HG02970 (cell line): ENCODE results near the gene RANBP3.
"Not testable (repeated sequence)": the region's sequence is repeated elsewhere in the genome, so short reads cannot be mapped to it uniquely, and the experiment has no call there.

ENCODE experiments used
- ATAC-seq: cut with Tn5 transposase; IDR thresholded peaks from one replicate; pipeline ENCODE4 v1.9.1; 2021; ENCODE audit warnings: mild to moderate bottlenecking, moderate library complexity, moderate number of reproducible peaks; ENCODE audit not compliant: unreplicated experiment, low FRiP score

The RANBP3 gene

GRCh38 chr19:5893907-5894703 is 83.8 kb downstream of the RANBP3 start:
- ATAC-seq: no peak

- no peak for ATAC-seq
Observed at GRCh38 chr19:5893296-5893903, 84.5 kb downstream of the RANBP3 start.

- ATAC-seq: no peak
Observed at GRCh38 chr19:5892772-5893275, 85.1 kb downstream of the RANBP3 start.

- ATAC-seq: no peak
Observed at GRCh38 chr19:5891938-5892771, 85.8 kb downstream of the RANBP3 start.

- ATAC-seq: no peak
Observed at GRCh38 chr19:5891572-5891937, 86.4 kb downstream of the RANBP3 start.

- no peak for ATAC-seq
Observed at GRCh38 chr19:5890099-5890498, 87.8 kb downstream of the RANBP3 start.

- ATAC-seq: no peak
Observed at GRCh38 chr19:5889288-5889971, 88.5 kb downstream of the RANBP3 start.

DNA sequence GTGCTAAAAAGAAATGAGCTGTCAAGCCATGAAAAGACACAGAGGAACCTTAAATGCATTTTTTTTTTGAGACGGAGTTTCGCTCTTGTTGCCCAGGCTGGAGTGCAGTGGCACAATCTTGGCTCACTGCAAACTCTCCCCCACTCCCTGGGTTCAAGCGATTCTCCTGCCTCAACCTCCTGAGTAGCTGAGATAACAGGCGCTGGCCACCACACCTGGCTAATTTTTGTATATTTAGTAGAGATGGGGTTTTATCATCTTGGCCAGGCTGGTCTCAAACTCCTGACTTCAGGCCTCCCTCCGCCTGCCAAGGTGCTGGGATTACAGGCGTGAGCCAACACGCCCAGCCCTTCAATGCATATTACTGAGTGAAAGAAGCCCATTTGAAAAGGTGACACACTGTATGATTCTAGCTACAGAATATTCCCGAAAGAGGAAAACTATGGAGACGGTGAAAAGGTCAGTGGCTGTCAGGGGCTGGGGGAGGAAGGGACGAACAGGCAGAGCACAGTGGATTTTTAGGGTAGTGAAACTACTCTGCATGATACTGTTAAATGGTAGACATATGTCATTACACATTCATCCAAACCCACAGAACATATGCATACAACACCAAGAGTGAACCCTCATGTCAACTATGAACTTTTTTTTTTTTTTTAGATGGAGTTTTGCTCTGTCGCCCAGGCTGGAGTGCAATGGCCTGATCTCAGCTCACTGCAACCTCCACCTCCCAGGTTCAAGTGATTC is 93.7 kb downstream of the RANBP3 start:
- ATAC-seq: not testable (repeated sequence)

DNA sequence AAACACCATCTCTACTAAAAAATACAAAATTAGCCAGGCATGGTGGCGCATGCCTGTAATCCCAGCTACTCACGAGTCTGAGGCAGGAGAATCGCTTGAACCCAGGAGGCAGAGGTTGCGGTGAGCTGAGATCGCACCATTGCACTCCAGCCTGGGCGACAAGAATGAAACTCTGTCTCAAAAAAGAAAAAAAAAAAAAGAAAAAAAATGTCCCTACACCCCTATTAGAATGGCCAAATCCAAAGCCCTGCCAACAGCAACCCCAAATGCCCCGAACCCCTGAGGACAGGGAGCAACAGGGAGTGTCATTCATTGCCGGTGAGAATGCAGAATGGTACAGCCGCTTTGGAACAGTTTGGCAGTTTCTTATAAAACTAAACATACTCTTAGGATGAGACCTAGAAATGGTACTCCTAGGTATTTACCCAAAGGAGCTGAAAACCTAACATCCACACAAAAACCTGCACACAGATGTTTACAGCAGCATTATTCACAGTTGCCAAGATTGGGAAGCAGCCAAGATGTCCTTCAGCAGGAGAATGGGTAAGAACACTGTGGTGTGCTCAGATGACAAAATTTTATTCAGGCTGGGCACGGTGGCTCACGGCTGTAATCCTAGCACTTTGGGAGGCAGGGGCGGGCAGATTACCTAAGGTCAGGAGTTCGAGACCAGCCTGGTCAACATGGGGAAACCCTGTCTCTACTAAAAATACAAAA is 94.6 kb downstream of the RANBP3 start:
- ATAC-seq: not testable (repeated sequence)

- ATAC-seq: no peak
Observed at GRCh38 chr19:5882421-5882968, 95.4 kb downstream of the RANBP3 start.

DNA sequence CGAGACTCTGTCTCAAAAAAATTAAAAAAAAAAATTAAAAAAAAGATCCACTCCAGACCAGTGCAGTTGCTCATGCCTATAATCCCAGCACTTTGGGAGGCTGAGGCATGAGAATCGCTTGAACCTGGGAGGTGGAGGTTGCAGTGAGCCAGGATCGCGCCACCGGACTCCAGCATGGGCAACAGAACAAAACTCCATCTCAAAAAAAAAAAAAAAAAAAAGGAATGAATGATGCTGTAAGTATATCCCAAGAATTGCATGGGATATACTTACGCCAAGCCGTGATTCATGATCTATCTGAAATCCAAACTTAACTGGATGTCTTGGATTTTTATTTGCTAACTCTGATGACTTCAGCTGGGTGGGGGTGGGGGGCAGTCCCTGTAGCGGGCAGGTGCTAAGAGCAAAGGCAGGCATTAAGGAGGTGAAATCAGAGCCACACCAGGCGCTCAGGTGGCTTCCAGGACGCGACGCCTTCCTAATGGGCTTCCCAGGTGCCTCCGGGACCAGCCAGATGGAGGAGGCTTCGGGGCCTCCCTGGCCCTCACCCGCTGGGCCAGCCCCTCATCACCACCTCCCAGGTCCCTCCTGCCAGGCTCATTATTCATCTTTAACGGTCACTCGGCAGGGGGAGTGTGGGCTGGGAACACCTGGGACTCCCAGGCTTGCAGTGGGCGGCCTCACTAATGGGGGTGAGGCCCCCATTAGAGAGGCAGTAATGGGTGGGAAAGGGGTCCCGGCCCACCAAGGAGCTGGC is 96.2 kb downstream of the RANBP3 start:
- no peak for ATAC-seq

- ATAC-seq: no peak
Observed at GRCh38 chr19:5880604-5881078, 97.3 kb downstream of the RANBP3 start.

DNA sequence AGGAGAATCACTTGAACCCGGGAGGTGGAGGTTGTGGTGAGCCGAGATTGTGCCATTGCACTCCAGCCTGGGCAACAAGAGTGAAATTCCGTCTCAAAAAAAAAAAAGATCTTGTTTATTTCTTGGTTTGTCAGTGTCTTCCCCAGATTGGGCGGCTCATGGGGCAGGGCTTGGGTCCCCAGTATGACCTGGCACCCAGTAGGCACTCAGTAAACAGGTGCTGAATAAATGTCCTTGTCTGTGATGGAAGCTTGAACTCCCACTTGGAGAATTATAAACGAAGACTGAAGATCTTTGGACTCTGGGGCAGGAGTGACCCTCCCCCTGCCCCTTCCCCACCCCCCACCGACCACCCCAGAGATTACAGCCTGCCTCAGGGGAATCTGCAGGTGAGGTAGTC is 97.7 kb downstream of the RANBP3 start:
- no peak for ATAC-seq

DNA sequence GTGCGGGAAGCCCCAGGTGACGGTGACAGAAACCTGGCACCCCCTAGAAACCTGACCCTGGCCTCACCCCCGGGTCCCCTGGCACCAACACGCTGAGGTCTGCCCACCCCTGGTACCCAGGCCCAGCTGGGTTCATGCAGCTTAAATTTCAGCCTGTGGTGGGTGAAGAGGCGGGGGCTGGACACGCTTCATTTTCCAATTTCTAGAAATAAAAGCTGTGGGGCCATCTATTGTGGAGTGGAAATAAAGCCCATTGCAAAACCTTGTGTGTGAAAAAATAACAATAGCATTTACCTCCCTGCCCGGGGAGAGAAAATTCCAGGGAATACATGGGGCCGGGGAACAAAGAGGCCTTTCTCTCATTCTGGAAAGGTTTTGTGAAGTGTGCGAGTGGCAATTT is 100.1 kb downstream of the RANBP3 start:
- ATAC-seq: no peak

- no peak for ATAC-seq
Observed at GRCh38 chr19:5877427-5877826, 100.5 kb downstream of the RANBP3 start.

GRCh38 chr19:5874496-5874895 is 103.4 kb downstream of the RANBP3 start:
- ATAC-seq: not testable (repeated sequence)

GRCh38 chr19:5873617-5874199 is 104.2 kb downstream of the RANBP3 start:
- no peak for ATAC-seq

- ATAC-seq: no peak
Observed at GRCh38 chr19:5870986-5871394, 107.0 kb downstream of the RANBP3 start.
